PC-3 (cell line): ENCODE results near the gene OPHN1.

Source experiments
- EZH2 ChIP-seq: fragments of 300-600 bp; sonication (generic); IDR thresholded peaks from one replicate; pipeline ENCODE4 v1.6.1; 2017; ENCODE audit warnings: antibody characterized with exemption, mild to moderate bottlenecking, low read length; ENCODE audit not compliant: unreplicated experiment
- EZH2phosphoT487 ChIP-seq: fragments of 300-600 bp; sonication (generic); IDR thresholded peaks from 2 replicates; pipeline ENCODE4 v1.6.1; 2018; ENCODE audit warnings: mild to moderate bottlenecking, antibody characterized with exemption, low read length, borderline replicate concordance
- TF ChIP-seq, protein P1 (sequence below): fragments of 300-600 bp; sonication (generic); conservative IDR thresholded peaks from 2 replicates; pipeline ENCODE4 v1.5.1; 2017; ENCODE audit warnings: antibody characterized with exemption, low read depth, mild to moderate bottlenecking, low read length

DNA sequence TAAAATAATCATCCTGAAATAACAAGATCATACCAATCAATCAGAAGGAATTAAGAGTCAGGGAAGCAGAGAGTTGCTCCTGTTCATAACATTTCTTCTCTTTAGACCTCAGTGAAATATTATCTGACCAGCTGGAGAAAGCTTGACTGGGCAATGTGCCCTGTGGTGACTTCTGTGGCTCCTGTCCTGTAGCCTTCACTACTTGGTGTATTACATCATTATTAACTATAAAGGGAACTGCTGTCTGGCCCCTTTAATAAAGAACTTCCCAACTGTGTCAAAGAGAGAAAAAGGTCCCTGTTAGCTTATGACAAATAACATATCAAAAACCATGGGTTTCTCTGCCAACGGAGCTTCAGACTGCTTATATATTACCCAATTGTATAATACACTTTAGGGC lies 18.0 kb downstream of the OPHN1 start:
- TF ChIP-seq, protein P1, sequence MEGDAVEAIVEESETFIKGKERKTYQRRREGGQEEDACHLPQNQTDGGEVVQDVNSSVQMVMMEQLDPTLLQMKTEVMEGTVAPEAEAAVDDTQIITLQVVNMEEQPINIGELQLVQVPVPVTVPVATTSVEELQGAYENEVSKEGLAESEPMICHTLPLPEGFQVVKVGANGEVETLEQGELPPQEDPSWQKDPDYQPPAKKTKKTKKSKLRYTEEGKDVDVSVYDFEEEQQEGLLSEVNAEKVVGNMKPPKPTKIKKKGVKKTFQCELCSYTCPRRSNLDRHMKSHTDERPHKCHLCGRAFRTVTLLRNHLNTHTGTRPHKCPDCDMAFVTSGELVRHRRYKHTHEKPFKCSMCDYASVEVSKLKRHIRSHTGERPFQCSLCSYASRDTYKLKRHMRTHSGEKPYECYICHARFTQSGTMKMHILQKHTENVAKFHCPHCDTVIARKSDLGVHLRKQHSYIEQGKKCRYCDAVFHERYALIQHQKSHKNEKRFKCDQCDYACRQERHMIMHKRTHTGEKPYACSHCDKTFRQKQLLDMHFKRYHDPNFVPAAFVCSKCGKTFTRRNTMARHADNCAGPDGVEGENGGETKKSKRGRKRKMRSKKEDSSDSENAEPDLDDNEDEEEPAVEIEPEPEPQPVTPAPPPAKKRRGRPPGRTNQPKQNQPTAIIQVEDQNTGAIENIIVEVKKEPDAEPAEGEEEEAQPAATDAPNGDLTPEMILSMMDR = no peak
- TF ChIP-seq EZH2phosphoT487 (no peak), EZH2 (no peak)
